Stomach (tissue), 9 donors: ENCODE data around the gene GAMT. TPM values are rescaled to one million over a fixed set of nuclear protein-coding genes. Genes with fewer than 3 reads are reported as not detected.

Experiments used
- DNase-seq, 2 donors: peaks; one replicate each; pipeline versions ENCODE4 v3.0.0 to v3.0.0-alpha.2; 2013 to 2019
- H3K27ac ChIP-seq, 5 donors: fragments of 200-600 bp in 4 of 5; sonication (generic) in 4 of 5; one replicate each; pipeline ENCODE4 v1.5.1; 2013 to 2019; ENCODE audit warnings: mild to moderate bottlenecking in 1 of 5, moderate library complexity in 1 of 5
- H3K27me3 ChIP-seq, 3 donors: fragments of 200-600 bp; sonication (generic); one replicate each; pipeline ENCODE4 v1.5.1; 2017 to 2019; ENCODE audit warnings: mixed run types in 1 of 3
- H3K36me3 ChIP-seq, 4 donors: fragments of 200-600 bp; sonication (generic); 1 replicate in 3 of 4; 2 replicates in 1 of 4; pipeline ENCODE4 v1.5.1; 2016 to 2019
- H3K4me1 ChIP-seq, 4 donors: fragments of 200-600 bp; sonication (generic); one replicate each; pipeline ENCODE4 v1.5.1; 2016 to 2019
- H3K4me3 ChIP-seq, 4 donors: fragments of 200-600 bp; sonication (generic) in 3 of 4; one replicate each; pipeline ENCODE4 v1.5.1; 2016 to 2019; ENCODE audit warnings: mild to moderate bottlenecking in 1 of 4
- H3K9me3 ChIP-seq, 4 donors: fragments of 200-600 bp; sonication (generic); one replicate each; pipeline ENCODE4 v1.5.1; 2016 to 2019
- CTCF ChIP-seq, 7 experiments: fragments of 450-650 bp in 4 of 7; fragments of 200-600 bp in 3 of 7; sonication (generic) in 3 of 7; IDR thresholded peaks; one replicate each; pipeline ENCODE4 v1.5.1; 2016 to 2019; ENCODE audit warnings: antibody characterized with exemption in 7 of 7, control low read depth in 2 of 7, mild to moderate bottlenecking in 1 of 7
- EP300 ChIP-seq: sonication (generic); formaldehyde crosslinking; IDR thresholded peaks from one replicate; pipeline ENCODE4 v1.6.1; 2017; ENCODE audit warnings: antibody characterized with exemption
- POLR2A ChIP-seq, 4 donors: fragments of 450-650 bp; IDR thresholded peaks; one replicate each; pipeline ENCODE4 v1.6.1; 2016; ENCODE audit warnings: antibody characterized with exemption in 4 of 4, control low read depth in 2 of 4, mild to moderate bottlenecking in 1 of 4, moderate library complexity in 1 of 4
- POLR2AphosphoS5 ChIP-seq, 3 donors: sonication (generic); formaldehyde crosslinking; IDR thresholded peaks; one replicate each; pipeline ENCODE4 v1.6.1; 2016; ENCODE audit warnings: antibody characterized with exemption in 3 of 3
- WGBS, 5 donors: extraction: QIAGEN DNeasy Blood & Tissue Kit in 3 of 5; methylation state at CpG; one replicate each; pipeline versions ENCODE4 v1.1.5 to v1.1.7; 2013 to 2018; 5-methylcytosine and 5-hydroxymethylcytosine counted together
- intact Hi-C: fragments of 100-400 bp; cut with DNase I; formaldehyde crosslinking; loops from one replicate; pipeline ENCODE4 v1.15.1; 2023; ENCODE audit warnings: low total_unique reads
- polyA plus RNA-seq, 3 donors: library from polyadenylated mRNA; stranded (reverse); fragments of 200-250 nt; gene quantifications; one replicate each; pipeline ENCODE4 v1.2.3, GENCODE V29; 2013
- total RNA-seq, 5 donors: library from RNA; depleted of rRNA; stranded (reverse); fragments of >200 nt; gene quantifications; one replicate each; pipeline versions ENCODE4 v1.1.0 to v1.2.3, GENCODE V29; 2014 to 2016
- donor health status: healthy with polysubstance abuse.
- donor health status: Bipolar disorder and iron deficiency.
- donor health status: healthy.

The GAMT gene
- total and polyA plus RNA-seq, 8 donors: 2.6 to 102 (median 21.2) TPM; not detected in 2

- no peak for DNase-seq
- no peak overlapping the region for H3K4me3 ChIP-seq
- WGBS, 5 donors: 88 to 89% (median 88%) methylated on average over 29 to 39 of the region's 39 CpGs
- no peaks in the 10 kb centered on the region for H3K9me3 ChIP-seq
- peaks cover 13 to 28% (median 21%) of the 10 kb centered on the region in 4 donors for H3K4me1 ChIP-seq
- peaks cover 55 to 69% (median 67%) of the 10 kb centered on the region in 4 donors for H3K36me3 ChIP-seq
- TF ChIP-seq POLR2AphosphoS5 (IDR thresholded peaks at IDR 0.05): no peak
- TF ChIP-seq CTCF (IDR thresholded peaks at IDR 0.05): no peak
- TF ChIP-seq POLR2A (IDR thresholded peaks at IDR 0.05): no peak
- H3K27me3 ChIP-seq: no peaks in the 10 kb centered on the region
- no peak overlapping the region for H3K27ac ChIP-seq
- intact Hi-C loops: no loop called here
Observed at GRCh38 chr19:1434577-1435060, 33.3 kb upstream of the GAMT start.

DNA sequence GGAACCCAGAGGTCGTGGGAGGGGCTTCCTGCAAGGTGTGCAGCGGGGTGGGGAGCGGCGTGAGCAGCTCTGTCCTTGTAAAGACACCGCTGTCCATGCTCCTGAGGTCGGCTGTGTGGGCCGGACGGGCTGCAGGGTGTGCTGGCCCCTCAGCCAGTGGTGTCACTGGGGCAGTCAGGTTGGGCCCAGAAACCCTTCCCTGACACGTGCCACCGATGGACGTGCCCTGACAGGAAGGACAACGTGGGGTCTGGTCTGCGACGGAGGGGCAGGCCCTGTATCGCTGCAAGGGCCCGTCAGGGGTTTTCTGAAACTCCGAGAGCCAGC, 32.7 kb upstream of the GAMT start:
- H3K36me3 ChIP-seq: peaks cover 60 to 71% (median 71%) of the 10 kb centered on the region in 4 donors
- 91 to 96% (median 95%) methylated on average over 13 to 17 of the region's 17 CpGs for WGBS, 5 donors
- intact Hi-C loops: no loop called here
- H3K27ac ChIP-seq: no peak overlapping the region
- H3K4me1 ChIP-seq: peaks cover 14 to 28% (median 20%) of the 10 kb centered on the region in 4 donors
- H3K27me3 ChIP-seq: no peaks in the 10 kb centered on the region
- H3K4me3 ChIP-seq: no peak overlapping the region
- TF ChIP-seq POLR2AphosphoS5 (IDR thresholded peaks at IDR 0.05): no peak
- TF ChIP-seq EP300: no peak
- no peak for TF ChIP-seq POLR2A (IDR thresholded peaks at IDR 0.05)
- no peak for TF ChIP-seq CTCF (IDR thresholded peaks at IDR 0.05)
- no peak for DNase-seq
- H3K9me3 ChIP-seq: no peaks in the 10 kb centered on the region

GRCh38 chr19:1433119-1434039, 32.0 kb upstream of the GAMT start:
- Histone ChIP-seq H3K4me1 (peaks cover 17 to 31% (median 20%) of the 10 kb centered on the region in 4 donors), H3K4me3 (no peak overlapping the region), H3K36me3 (peaks cover 61 to 78% (median 77%) of the 10 kb centered on the region in 4 donors), H3K27me3 (no peaks in the 10 kb centered on the region), H3K27ac (no peak overlapping the region), H3K9me3 (no peaks in the 10 kb centered on the region)
- intact Hi-C loops: no loop called here
- DNase-seq: no peak
- 80 to 86% (median 84%) methylated on average over 23 to 47 of the region's 47 CpGs for WGBS, 5 donors
- no peak for TF ChIP-seq POLR2AphosphoS5 (IDR thresholded peaks at IDR 0.05)
- no peak for TF ChIP-seq EP300
- TF ChIP-seq POLR2A (IDR thresholded peaks at IDR 0.05): no peak
- TF ChIP-seq CTCF (IDR thresholded peaks at IDR 0.05): no peak

DNA sequence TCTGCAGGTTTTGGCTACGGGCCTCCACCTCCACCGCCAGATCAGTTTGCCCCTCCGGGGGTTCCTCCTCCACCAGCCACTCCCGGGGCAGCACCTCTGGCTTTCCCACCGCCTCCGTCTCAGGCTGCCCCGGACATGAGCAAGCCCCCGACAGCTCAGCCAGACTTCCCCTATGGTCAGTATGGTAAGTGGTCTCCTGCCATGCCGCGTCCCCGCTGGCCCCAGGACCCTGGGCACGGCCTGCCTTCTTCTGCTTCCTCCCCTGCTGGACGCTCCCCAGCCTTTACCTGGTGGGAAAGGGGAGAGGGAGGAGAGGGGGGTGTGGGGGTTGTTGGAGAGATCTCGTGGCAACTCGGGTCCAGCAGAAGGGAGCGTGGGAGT, 31.2 kb upstream of the GAMT start:
- intact Hi-C loops: no loop called here
- Histone ChIP-seq H3K36me3 (peaks cover 61 to 86% (median 86%) of the 10 kb centered on the region in 4 donors), H3K9me3 (no peaks in the 10 kb centered on the region), H3K4me1 (peaks cover 14 to 25% (median 17%) of the 10 kb centered on the region in 4 donors), H3K27ac (no peak overlapping the region), H3K4me3 (no peak overlapping the region), H3K27me3 (no peaks in the 10 kb centered on the region)
- TF ChIP-seq CTCF (IDR thresholded peaks at IDR 0.05): no peak
- no peak for TF ChIP-seq POLR2AphosphoS5 (IDR thresholded peaks at IDR 0.05)
- no peak for TF ChIP-seq EP300
- no peak for TF ChIP-seq POLR2A (IDR thresholded peaks at IDR 0.05)
- no peak for DNase-seq
- WGBS, 5 donors: 90 to 93% (median 91%) methylated on average over 16 of the region's 16 CpGs
